COLO668 (cell line): Measurements from ENCODE around the gene KRAS.

Experiments used
- DNase-seq: peaks from one replicate; lab custom pipeline; 2025; ENCODE audit not compliant: unreplicated experiment; lab: John Stamatoyannopoulos, UW

The KRAS gene

DNA sequence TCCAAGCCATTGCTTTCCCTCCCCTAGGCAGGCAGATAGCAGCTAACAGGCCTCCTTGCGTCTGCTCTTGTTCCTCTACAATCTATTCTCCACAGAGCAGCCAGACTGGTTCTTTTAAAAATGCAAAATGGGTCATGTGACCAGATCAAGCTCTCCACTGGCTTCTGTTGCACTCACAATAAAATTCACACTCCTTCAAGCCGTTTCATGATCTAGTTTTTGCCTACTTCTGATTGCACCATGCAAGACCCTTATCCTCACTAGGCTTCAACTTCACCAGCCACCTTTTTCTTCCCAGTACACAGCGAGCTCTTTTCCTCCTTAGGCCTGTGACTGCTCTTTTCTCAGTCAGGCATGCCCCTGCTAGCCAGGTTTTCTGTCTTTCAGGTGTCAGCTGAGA is 6.1 kb upstream of the KRAS start:
- DNase-seq: no peak

DNA sequence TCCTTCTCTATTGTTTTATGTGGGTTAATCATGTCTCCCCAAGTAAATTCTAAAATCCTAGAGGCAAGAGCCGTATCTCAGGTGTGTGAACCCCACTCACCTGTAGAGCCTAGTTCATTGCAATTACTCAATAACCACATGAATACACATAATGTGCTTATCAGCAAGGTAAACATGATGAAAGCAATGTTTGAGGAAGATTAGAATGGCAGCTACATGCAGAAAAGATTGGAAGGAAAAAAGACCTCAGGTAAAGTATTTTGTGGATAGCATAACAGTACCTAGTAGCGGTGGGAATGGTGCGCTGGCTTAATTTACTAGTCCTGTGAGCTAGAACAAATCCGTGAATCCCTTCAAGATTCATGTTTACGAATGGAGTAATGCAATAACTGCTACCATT is 5.3 kb upstream of the KRAS start:
- no peak for DNase-seq

DNA sequence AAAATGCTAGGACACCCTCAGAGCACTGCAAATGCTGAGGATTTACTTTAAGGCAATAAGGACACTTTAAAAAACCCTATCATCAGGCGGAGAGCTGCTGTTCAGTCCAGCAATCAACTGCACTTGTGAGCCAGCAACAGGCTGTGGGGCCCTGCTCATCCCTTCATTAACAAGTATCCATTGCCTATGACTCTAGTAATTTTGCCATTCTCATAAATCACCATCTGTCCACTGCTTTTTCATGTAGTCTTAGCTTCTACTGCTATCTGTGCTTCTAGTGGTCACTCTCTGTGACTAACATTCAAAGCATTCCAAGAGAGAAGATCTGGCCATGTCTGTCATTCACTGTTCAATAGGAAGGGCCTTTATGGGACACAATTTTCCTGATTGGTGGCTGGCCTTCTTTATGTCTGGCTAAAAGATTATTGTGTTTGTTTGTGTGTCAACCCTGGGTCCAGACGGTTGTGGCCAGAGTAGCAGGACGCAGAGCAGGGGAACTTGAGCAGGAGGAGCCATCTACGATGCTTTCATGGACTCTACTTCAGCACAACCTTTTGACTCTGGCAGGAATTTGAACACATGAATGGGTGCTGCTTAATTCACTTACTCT is 3.6 kb upstream of the KRAS start:
- DNase-seq: no peak

DNA sequence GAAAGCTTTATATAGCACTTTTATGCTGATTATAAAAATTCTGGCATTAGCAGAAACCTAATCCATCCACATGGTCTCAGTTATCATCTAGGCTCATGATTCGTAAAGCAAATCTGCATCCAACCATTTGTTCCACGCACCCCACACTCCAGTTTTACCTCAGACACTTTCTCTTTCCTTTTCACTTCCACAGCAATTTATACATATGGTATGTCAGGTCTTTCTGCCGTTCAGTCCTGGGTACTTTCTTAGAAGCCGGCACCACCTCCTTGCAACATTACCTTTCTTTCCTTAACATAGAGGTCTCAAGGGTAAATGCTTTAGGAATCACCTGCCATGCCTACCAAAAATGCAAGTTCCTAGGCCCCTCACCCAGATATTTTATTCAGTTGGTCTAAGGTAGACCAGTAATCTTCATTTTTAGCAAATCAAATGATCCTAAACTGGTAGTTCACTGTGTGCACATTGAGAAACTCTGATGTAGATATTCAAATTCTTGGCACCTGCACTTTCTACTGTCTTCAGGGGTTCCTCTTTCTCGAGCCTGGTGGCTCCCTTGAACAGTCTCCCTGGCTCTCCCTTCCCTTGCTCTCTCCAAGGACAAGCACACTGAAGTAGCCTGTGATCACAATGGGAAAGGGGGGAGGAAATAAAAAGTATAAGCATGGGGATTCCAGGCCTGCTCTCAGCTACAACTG is 2.8 kb upstream of the KRAS start:
- DNase-seq: no peak

DNA sequence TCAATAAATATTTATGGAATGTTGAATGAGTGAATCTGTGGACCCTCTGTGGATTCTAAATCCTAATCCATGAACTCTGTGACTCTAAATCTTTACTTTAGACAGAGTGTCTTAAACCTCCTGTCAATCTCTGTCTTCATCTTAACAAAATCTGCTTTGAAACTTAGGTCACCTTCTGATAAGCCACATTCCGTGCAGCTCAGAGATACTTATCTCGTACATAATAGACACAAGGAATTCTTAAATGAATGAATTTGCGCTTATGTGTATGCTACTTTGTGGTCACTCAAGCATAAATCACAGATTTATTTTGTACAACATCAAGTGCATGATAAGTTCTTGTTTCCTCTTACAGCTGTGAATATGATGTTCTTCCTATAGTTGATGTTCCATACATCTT is 2.2 kb upstream of the KRAS start:
- DNase-seq: no peak

DNA sequence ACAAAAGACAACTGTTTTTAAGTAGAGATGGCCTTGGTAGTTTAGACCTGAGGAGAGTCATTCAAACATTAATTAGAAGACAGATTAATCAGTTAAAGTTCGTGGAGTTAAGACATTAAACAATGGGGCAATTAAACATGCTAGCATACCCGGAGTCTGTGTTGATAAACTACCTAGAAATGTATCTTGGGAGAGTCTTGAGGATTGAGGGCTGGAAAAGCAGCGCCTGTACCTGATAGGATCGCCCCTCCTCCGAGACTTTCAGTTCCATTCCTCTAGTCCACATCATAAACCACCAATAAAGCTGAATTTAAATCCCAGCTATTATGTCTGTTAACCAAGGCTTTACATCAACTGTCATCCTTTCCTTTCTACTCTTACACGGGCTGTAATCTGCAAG is 1.0 kb upstream of the KRAS start:
- DNase-seq: no peak

DNA sequence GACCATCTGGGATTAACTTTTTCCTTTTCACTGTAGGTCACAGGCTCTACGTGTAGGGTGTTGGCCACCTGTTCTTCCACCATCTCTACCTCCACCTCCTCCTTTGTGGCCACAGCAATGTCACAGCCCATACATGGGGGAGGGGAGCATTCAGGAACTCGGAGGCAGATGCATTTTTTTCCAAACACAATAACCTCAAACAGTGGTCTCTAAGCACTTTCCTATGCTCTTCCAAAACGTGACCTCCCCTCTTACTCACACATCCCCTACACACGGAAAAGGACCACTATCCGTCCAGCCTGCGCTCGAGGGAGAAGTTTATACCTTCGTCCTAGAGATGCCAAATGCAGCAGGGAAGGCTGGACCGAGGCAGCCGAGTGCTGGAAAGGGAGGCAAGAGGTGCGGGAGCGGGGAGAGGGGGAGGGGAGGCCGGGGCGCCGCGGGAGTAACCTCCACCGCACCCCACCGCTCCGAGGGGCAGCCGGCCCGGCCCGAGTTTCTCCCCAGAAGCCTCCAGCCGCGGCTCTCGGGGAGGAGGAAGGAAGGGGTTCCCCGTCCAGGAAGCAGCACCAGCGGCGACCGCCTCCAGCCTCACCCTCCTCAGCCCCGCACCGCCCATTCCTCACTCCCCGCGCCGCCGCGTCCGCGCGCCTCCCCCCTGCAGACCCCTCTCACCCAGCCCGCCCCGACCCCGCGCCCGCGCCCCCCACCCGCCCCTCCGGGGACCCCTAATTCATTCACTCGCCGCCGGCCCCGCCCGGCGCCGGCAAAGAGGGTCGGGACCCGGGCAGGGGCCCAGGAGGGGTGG is 594 bp downstream of the KRAS start:
- DNase-seq: peak; percentile 37

DNA sequence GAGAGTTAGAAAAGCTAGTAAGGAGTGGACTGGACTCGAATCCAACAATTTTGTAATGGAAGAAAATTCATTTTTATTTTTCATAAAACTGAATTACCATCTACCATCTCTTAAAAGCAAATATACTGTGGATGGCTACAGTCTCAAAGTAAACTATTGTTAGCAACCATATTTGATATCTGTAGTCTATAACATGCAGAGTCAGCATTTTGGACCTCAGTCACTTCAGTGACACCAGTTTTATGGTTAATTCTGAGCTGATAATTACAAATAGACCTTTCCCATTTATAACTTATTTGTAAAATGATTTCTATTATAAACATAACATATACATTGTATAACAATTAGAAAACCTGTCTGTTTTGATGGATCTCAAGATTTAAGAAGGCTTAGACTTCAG is 2.0 kb downstream of the KRAS start:
- no peak for DNase-seq

DNA sequence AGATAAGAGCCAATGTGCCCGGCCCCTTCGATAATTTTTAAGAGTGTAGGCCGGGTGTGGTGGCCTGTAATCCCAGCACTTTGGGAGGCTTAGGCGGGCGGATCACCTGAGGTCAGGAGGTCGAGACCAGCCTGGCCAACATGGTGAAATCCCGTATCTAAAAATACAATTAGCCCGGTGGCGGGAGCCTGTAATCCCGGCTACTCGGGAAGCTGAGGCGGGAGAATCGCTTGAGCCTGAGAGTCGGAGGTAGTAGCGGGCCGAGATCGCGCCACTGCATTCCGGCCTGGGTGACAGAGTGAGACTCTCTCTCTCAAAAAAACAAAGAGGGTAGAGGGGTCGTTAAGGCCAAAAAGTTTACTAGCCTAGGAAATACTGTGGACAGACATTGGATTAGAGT is 2.6 kb downstream of the KRAS start:
- DNase-seq: no peak

DNA sequence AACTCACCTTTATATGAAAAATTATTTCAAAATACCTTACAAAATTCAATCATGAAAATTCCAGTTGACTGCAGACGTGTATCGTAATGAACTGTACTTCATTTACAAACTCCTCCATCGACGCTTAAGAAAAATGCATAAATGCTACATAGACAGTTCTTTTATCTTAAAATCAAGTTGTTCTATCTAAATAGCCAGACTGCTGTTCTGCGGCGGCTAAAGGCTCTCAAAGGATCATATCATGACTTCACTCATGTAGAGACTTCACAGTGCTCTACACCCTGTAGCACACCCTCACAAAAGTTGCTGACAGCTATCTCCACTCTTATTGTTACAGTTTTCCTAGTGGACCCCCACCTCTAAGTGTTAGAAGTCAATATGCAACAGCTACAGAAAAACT is 5.2 kb downstream of the KRAS start:
- no peak for DNase-seq

DNA sequence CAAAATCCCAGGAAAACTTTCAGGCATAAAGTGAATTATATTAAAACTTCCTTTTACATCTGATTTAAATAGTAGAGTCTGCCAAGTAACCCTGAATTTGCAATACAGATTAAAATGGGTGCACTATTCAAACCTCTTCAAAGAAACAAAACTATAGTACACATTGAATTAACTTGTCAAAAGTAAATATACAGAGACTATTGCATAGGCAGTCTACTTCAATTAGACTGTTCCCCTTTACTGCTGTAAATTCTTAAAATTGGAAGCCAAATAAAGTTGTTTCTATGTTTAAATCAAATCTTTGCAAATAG is 7.1 kb downstream of the KRAS start:
- DNase-seq: no peak

DNA sequence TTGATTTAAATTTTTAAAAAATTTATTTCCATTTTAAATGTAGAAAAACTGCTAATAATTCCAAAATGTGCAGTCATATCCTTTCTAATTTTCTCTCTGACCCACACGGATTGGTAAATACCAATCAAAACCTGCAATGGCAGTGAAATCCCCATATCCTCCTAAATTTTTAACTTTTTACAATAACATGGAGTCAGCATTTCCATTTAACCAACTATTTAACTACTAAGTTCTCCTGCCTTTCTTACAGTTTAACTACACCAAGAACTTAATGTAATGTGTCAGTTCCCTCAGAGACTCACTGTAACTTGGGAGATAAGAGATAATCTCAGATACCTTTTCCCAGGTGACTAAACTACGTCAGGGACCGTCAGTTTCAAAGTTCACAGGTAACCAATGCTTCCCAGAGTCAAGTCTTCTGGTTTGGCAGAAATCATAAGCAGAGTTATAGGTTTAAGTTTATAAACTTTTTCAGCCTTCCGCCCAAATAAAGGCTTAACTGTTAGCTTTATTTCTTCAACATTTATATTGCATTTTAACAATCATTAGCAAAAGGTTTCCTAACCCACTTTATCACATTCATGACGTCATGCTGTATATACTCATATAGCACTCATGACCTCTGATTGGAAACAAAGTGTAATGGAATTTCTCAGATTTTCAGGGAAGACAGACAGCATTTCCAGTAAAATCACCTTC is 7.6 kb downstream of the KRAS start:
- no peak for DNase-seq

DNA sequence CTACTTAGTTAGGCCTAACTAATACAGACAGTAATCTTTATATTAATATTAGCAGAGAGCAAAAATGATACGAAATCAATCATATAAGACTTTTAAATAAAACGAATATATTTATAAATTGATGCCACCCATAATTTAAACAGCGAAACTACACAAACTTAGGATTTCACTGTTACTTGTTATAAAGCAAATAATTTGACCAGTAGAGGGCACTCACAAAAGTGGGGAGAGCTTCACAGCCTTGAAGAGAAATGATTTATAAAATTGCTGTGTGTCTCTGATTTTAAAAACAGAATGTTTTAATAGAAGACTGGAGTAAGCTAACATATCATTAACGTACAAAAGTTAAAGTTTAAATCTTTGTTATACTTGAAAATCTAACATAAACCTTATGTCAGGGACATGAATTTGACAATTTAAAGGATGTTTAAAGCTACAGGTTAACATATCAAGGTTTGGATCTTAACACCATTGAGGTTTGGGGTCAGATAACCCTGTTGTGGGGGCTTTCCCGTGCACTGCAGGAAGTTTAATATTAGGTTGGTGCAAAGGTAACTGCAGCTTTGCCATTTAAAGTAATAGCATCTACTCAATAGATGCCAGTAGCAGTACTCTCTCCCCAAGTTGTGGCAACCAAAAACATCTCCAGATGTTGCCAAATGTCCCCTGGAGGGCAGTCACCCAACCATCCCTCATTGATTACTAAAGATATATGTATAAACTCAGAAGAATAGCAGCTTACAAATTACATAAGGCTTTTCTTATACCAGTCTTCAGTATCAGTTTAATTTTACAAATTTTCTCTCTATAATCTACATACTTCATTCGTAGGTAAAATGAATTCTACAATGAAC is 9.3 kb downstream of the KRAS start:
- no peak for DNase-seq

DNA sequence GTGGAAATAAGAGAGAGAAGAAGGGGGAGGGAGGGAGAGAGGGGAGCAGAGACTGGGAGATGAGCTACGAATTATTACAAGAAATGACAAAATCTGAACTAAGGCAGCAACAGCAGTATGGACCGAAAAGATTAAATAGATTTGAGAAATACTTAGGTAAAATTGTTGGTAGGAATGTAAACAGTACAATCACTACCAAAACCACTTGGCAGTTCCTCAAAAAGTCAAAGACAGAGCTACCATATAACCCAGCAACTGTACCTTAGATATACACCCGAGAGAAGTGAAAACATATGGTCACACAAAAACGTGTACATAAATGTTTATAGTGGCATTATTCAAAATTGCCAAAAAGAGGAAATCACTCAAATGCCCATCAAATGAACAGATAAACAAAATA is 14.1 kb downstream of the KRAS start:
- DNase-seq: no peak

DNA sequence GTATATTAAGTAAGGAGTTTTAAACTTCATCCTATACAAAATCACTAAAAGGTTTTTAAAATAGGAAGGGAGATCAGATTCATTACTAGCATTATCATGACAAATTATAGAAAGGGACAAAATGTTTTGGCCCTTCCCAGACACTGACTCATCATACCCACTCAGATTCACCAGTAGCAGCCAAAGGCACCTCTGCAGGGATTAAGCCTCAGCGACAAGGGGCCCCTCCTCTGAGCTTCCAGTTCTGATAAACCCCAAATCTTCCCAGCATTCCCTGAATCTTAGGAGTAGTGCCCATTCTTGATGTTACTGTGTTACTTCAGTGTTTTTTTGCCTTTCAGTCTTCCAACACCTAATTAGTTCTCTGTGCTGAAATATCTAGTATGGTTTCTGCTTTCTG is 14.5 kb downstream of the KRAS start:
- no peak for DNase-seq

DNA sequence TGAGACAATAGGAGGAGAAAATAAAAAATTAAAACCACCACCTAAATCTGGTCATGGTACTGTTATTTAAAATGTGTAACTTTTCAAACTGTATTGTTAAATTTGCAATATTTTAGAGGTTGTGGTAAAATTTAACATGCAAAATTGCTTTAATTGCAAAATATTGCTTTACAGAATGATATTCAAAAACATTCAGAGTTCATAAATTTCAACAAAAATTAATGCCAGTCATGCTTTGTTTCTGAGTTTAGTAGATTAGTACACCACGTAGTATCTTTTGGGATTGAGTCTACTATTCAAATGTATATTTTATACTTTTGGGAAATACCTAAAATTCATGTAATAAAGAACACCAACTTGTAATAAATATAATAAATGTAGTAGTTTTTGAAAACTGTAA is 37.4 kb downstream of the KRAS start:
- DNase-seq: no peak

DNA sequence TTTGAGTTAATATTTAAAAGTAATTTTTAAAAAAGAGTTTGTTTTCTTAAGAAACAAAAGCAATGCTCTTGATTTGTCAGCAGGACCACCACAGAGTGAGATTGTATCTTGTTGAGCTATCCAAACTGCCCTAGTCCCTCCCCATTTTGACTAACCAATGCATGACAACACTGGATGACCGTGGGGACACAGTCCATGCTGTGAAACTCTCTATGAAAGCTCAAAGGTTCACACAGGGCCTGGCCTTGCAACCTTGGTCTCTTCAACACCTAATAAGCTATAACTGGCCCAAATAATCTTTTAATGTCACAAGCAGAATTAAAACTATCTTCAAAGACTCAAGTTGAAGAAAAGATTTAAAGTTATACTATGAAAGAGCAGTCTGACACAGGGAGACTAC is 42.2 kb downstream of the KRAS start:
- no peak for DNase-seq

DNA sequence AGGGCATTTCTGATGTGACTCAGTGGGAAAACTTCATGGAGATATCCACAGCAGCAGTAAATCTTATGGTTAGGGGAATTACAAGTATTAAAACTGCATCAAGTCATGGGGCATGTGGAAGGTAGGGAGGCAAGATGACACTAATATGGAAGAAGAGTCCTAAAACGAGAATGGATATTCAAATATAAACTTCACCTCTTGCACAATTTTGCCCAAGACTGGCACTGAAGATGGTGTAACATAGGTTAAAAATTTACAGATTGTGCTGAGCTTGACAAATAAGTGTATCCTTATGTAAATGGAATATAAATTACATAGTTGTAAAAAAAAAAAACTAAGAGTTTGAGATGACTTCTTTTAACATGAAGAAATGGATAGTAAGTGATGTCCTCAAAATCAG is 42.9 kb downstream of the KRAS start:
- no peak for DNase-seq

DNA sequence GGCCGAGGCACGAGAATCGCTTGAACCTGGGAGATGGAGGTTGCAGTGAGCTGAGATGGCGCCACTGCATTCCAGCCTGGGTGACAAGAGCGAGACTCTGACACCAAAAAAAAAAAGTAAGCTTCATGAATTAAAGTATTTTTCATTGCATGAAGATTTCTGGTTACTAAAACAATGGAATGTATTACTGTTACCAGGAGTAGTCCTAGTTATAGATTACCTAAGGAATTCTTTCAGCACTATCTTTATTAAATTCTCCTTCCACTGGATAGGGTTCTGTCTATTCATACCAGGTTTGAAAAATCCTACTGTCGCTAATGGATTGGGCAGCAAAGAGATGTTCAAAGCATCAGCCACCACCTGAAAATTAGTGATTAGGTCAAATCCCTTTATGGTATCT is 43.3 kb downstream of the KRAS start:
- DNase-seq: no peak

DNA sequence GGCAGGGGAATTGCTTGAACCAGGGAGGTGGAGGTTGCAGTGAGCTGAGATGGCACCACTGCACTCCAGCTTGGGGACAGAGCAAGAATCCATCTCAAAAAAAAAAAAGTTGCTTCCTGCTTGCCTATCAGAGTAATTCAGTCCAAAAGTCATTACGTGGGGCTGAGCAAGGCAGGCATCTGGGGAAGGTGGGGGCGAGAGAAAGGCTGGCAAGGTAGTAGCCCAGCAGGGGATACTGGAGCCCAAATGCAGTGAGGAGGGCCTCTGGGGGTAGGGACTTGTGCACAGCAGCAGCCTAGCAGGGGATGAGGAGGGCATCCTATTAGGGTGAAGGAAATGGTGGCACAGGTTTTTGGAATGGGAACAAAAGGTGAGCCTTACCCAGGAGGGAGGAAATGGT is 48.6 kb downstream of the KRAS start:
- no peak for DNase-seq

DNA sequence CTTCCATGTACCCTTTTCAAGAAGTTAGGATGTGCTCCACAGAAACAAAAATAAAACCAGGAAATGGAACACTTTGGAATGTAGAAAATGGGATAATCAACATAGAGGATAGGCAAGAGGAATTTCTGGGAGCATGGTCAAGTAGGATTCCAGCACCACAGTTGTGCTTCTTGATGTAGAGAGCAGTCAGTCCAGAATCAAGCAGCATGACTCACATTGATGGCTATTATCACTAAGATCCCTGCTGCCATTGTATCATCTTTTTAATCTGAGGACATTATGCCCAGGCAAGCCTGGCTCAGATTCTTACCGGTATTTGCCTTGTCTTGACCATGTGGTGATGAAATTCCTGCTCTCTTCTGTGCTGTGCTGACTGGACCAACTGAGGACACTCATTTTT is 50.0 kb downstream of the KRAS start:
- no peak for DNase-seq
